ENCODE results near the gene PRSS1.

DNA sequence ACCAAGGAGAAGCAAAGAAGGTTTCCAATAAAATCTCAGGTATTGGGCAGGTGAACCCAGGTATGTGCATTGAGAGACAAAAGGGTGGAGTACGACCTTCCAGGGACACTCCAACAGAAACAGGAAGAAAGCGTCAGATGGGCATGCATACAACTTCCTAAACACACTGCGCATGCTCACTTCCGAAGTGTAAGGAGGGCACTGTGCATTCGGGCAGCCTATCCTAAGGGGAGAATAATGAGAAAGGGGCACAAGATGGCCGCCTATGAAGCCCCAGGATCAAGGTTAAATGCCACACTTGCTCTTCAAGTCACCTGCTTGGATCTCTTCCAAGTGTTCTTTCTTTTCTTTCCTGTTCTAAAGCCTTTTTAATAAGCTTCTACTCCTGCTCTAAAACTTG, 39.4 kb upstream of the PRSS1 start:
- TF ChIP-seq CTCF (IDR thresholded peaks at IDR 0.05; ENCODE audit: control extremely low read depth in 1 of 3, insufficient read depth in 1 of 3, low read depth in 1 of 3, low read length in 3 of 3) = no peak
- no peak for TF ChIP-seq POLR2A (IDR thresholded peaks at IDR 0.05; ENCODE audit: control extremely low read depth in 1 of 2, low read depth in 2 of 2, low read length in 2 of 2)
- TF ChIP-seq ZNF274 (IDR thresholded peaks at IDR 0.05; ENCODE audit: borderline replicate concordance, extremely low read depth, low read length) = no peak
- TF ChIP-seq RBBP5 (IDR thresholded peaks at IDR 0.05; ENCODE audit: borderline replicate concordance, low read depth, low read length) = no peak
- TF ChIP-seq MAX (IDR thresholded peaks at IDR 0.05) = no peak
- TF ChIP-seq YY1 (IDR thresholded peaks at IDR 0.05; ENCODE audit: low read depth, low read length) = no peak
- TF ChIP-seq EGR1 (IDR thresholded peaks at IDR 0.05; ENCODE audit: borderline replicate concordance, low read depth, low read length) = no peak
- TF ChIP-seq EZH2 (IDR thresholded peaks at IDR 0.05; ENCODE audit: low read depth, low read length, severe bottlenecking) = no peak
- no peak for TF ChIP-seq POLR2AphosphoS5 (IDR thresholded peaks at IDR 0.05; ENCODE audit: low read depth, low read length)
- TF ChIP-seq FOSL1 (IDR thresholded peaks at IDR 0.05; ENCODE audit: insufficient read depth, low read depth, low read length) = no peak

Measured in H1 (cell line).